Stomach smooth muscle (tissue), 2 donors: Measurements from ENCODE around the gene NOC3L.
"Not testable (repeated sequence)": the region's sequence is repeated elsewhere in the genome, so short reads cannot be mapped to it uniquely, and the experiment has no call there.

Source experiments
- H3K27ac ChIP-seq: one replicate; pipeline ENCODE4 v1.7.0; 2013; ENCODE audit warnings: mild to moderate bottlenecking, low read length, inconsistent platforms
- H3K27me3 ChIP-seq, 2 donors: one replicate each; pipeline ENCODE4 v1.7.0; 2013; ENCODE audit warnings: low read length in 2 of 2; ENCODE audit not compliant: insufficient read depth in 2 of 2, control insufficient read depth in 1 of 2
- H3K36me3 ChIP-seq, 2 donors: one replicate each; pipeline ENCODE4 v1.7.0; 2013; ENCODE audit warnings: low read length in 2 of 2; ENCODE audit not compliant: control insufficient read depth in 2 of 2, insufficient read depth in 2 of 2
- H3K4me1 ChIP-seq: one replicate; pipeline ENCODE4 v1.7.0; 2013; ENCODE audit warnings: low read length; ENCODE audit not compliant: control insufficient read depth, insufficient read depth
- H3K4me3 ChIP-seq, 2 donors: one replicate each; pipeline ENCODE4 v1.7.0; 2013; ENCODE audit warnings: low read length in 2 of 2
- H3K9ac ChIP-seq, 2 donors: one replicate each; pipeline ENCODE4 v1.7.0; 2013; ENCODE audit warnings: low read length in 2 of 2, mild to moderate bottlenecking in 1 of 2
- H3K9me3 ChIP-seq, 2 donors: one replicate each; pipeline ENCODE4 v1.7.0; 2013; ENCODE audit warnings: low read length in 2 of 2; ENCODE audit not compliant: control insufficient read depth in 2 of 2
- donor health status: healthy.
- donor health status: Pancreatic carcinoma.

The NOC3L gene

GRCh38 chr10:94361171-94361794 lies 1.5 kb downstream of the NOC3L start:
- Histone ChIP-seq H3K4me3 (peak overlapping the region in 1 of 2 donors; percentile 50), H3K9ac (no peak overlapping the region), H3K9me3 (no peaks in the 10 kb centered on the region), H3K4me1 (peaks cover 8% of the 10 kb centered on the region), H3K27me3 (no peaks in the 10 kb centered on the region), H3K36me3 (peaks cover 0 to 17% of the 10 kb centered on the region in 2 donors), H3K27ac (no peak overlapping the region)

GRCh38 chr10:94358480-94358879 lies 4.3 kb downstream of the NOC3L start:
- Histone ChIP-seq H3K4me1 (peaks cover 8% of the 10 kb centered on the region), H3K36me3 (peaks cover 0 to 22% of the 10 kb centered on the region in 2 donors), H3K27ac (no peak overlapping the region), H3K9me3 (no peaks in the 10 kb centered on the region), H3K27me3 (no peaks in the 10 kb centered on the region), H3K4me3 (no peak overlapping the region), H3K9ac (no peak overlapping the region)

GRCh38 chr10:94357193-94357592 lies 5.5 kb downstream of the NOC3L start:
- Histone ChIP-seq H3K4me3 (no peak overlapping the region), H3K9ac (no peak overlapping the region), H3K27me3 (no peaks in the 10 kb centered on the region), H3K27ac (no peak overlapping the region), H3K4me1 (peaks cover 4% of the 10 kb centered on the region), H3K36me3 (peaks cover 0 to 31% of the 10 kb centered on the region in 2 donors), H3K9me3 (no peaks in the 10 kb centered on the region)

GRCh38 chr10:94355841-94356240 lies 6.9 kb downstream of the NOC3L start:
- H3K36me3 ChIP-seq: peaks cover 3 to 42% of the 10 kb centered on the region in 2 donors
- no peak overlapping the region for H3K9ac ChIP-seq
- H3K27ac ChIP-seq: no peak overlapping the region

GRCh38 chr10:94353336-94353735 lies 9.4 kb downstream of the NOC3L start:
- no peaks in the 10 kb centered on the region for H3K27me3 ChIP-seq
- H3K4me1 ChIP-seq: no peaks in the 10 kb centered on the region
- H3K4me3 ChIP-seq: no peak overlapping the region
- no peak overlapping the region for H3K9ac ChIP-seq
- no peaks in the 10 kb centered on the region for H3K9me3 ChIP-seq
- peaks cover 5 to 42% of the 10 kb centered on the region in 2 donors for H3K36me3 ChIP-seq
- H3K27ac ChIP-seq: no peak overlapping the region

More at GRCh38 chr10:94355841-94356240, 6.9 kb downstream of the NOC3L start:
- H3K4me3 ChIP-seq: no peak overlapping the region
- no peaks in the 10 kb centered on the region for H3K27me3 ChIP-seq
- H3K9me3 ChIP-seq: no peaks in the 10 kb centered on the region
- H3K4me1 ChIP-seq: no peaks in the 10 kb centered on the region

- no peaks in the 10 kb centered on the region for H3K4me1 ChIP-seq
- H3K27ac ChIP-seq: no peak overlapping the region
- peaks cover 5 to 34% of the 10 kb centered on the region in 2 donors for H3K36me3 ChIP-seq
- H3K27me3 ChIP-seq: no peaks in the 10 kb centered on the region
- no peaks in the 10 kb centered on the region for H3K9me3 ChIP-seq
- no peak overlapping the region for H3K4me3 ChIP-seq
- no peak overlapping the region for H3K9ac ChIP-seq
Observed at GRCh38 chr10:94351089-94351488, 11.7 kb downstream of the NOC3L start.

GRCh38 chr10:94350500-94350899 lies 12.2 kb downstream of the NOC3L start:
- H3K9me3 ChIP-seq, H3K27me3 ChIP-seq, H3K9ac ChIP-seq, H3K4me1 ChIP-seq, H3K27ac ChIP-seq, H3K4me3 ChIP-seq: not testable (repeated sequence)
- H3K36me3 ChIP-seq: peaks cover 5 to 34% of the 10 kb centered on the region in 2 donors

GRCh38 chr10:94349327-94349726 lies 13.4 kb downstream of the NOC3L start:
- no peaks in the 10 kb centered on the region for H3K27me3 ChIP-seq
- no peaks in the 10 kb centered on the region for H3K9me3 ChIP-seq
- H3K36me3 ChIP-seq: peaks cover 6 to 39% of the 10 kb centered on the region in 2 donors
- no peak overlapping the region for H3K27ac ChIP-seq
- no peak overlapping the region for H3K4me3 ChIP-seq
- no peak overlapping the region for H3K9ac ChIP-seq
- no peaks in the 10 kb centered on the region for H3K4me1 ChIP-seq

GRCh38 chr10:94344522-94345122 lies 18.1 kb downstream of the NOC3L start:
- Histone ChIP-seq H3K4me1 (no peaks in the 10 kb centered on the region), H3K27ac (no peak overlapping the region), H3K9me3 (no peaks in the 10 kb centered on the region), H3K27me3 (no peaks in the 10 kb centered on the region), H3K36me3 (peaks cover 13 to 30% of the 10 kb centered on the region in 2 donors), H3K4me3 (no peak overlapping the region), H3K9ac (no peak overlapping the region)

GRCh38 chr10:94343151-94343550 lies 19.6 kb downstream of the NOC3L start:
- H3K36me3 ChIP-seq: peaks cover 17 to 38% of the 10 kb centered on the region in 2 donors
- H3K27me3 ChIP-seq: no peaks in the 10 kb centered on the region
- H3K9me3 ChIP-seq: no peaks in the 10 kb centered on the region
- H3K27ac ChIP-seq: no peak overlapping the region
- H3K4me1 ChIP-seq: no peaks in the 10 kb centered on the region
- H3K9ac ChIP-seq: no peak overlapping the region
- no peak overlapping the region for H3K4me3 ChIP-seq

GRCh38 chr10:94334857-94335256 lies 27.9 kb downstream of the NOC3L start:
- peaks cover 30 to 52% of the 10 kb centered on the region in 2 donors for H3K36me3 ChIP-seq

More at GRCh38 chr10:94334857-94335256, 27.9 kb downstream of the NOC3L start:
- Histone ChIP-seq H3K27ac (no peak overlapping the region), H3K4me1 (no peaks in the 10 kb centered on the region), H3K9me3 (no peaks in the 10 kb centered on the region), H3K9ac (no peak overlapping the region), H3K27me3 (no peaks in the 10 kb centered on the region), H3K4me3 (no peak overlapping the region)
